HepG2 (cell line): ENCODE measurements around the gene NAXD. TPM values are rescaled to one million over a fixed set of nuclear protein-coding genes. Genes with fewer than 3 reads are reported as not detected.

Experiments used
- ATAC-seq: fragments of 200-7000 bp; cut with Tn5 transposase; 3 replicates; pipeline ENCODE4 v1.9.1; 2020; ENCODE audit warnings: mild to moderate bottlenecking, moderate library complexity
- BruUV-seq: library from RNA; stranded (reverse); fragments of 400-500 nt; replicated peaks from 2 replicates; lab custom pipeline; 2021; lab: Mats Ljungman, UMichigan
- CTCF ChIA-PET: fragments of 300-600 bp; formaldehyde crosslinking; extraction: SDS; loops from one replicate; lab custom pipeline; 2021; ENCODE audit warnings: low total read pairs, inconsistent platforms, low intra/inter-chr PET ratio; lab: Yijun Ruan, JAX
- POLR2A ChIA-PET: fragments of 350-600 bp; sonication (Branson Sonifier 250); formaldehyde crosslinking; loops from one replicate; lab custom pipeline; 2020; ENCODE audit warnings: antibody characterized with exemption, inconsistent platforms; lab: Yijun Ruan, JAX
- DNase-seq: peaks from one replicate; pipeline ENCODE4 v3.0.0-alpha.2; 2015; ENCODE audit warnings: low spot score
- FAIRE-seq: peaks from 3 replicates; lab custom pipeline; 2011; peaks lifted over from hg19 to GRCh38; lab: Jason Lieb, UNC
- H2AFZ ChIP-seq: one replicate; pipeline ENCODE4 v1.6.1; 2011; ENCODE audit warnings: low read length, inconsistent platforms
- H3K27ac ChIP-seq: fragments of 300-600 bp; 3 replicates; pipeline ENCODE4 v1.8.0; 2011; ENCODE audit warnings: mixed run types, mild to moderate bottlenecking, mixed read lengths, low read length, inconsistent platforms; ENCODE audit not compliant: insufficient read depth; ENCODE audit errors: extremely low read length
- H3K27me3 ChIP-seq, 2 experiments: fragments of 200-600 bp in 1 of 2; 2 replicates in 1 of 2; 3 replicates in 1 of 2; pipeline versions ENCODE4 v1.6.0 to v1.8.0; 2011; ENCODE audit warnings: low read length in 2 of 2, mild to moderate bottlenecking in 2 of 2, moderate library complexity in 2 of 2, inconsistent platforms in 1 of 2; ENCODE audit not compliant: insufficient read depth in 2 of 2, control insufficient read depth in 1 of 2
- H3K36me3 ChIP-seq, 2 experiments: fragments of 200-600 bp in 1 of 2; replicated peaks in 1 of 2; 2 replicates in 1 of 2; 3 replicates in 1 of 2; pipeline versions ENCODE4 v1.5.1 to v1.8.0; 2011; ENCODE audit warnings: low read length in 2 of 2, inconsistent platforms in 1 of 2; ENCODE audit not compliant: insufficient read depth in 2 of 2, control insufficient read depth in 1 of 2
- H3K4me1 ChIP-seq: 2 replicates; pipeline ENCODE4 v1.5.1; 2012; ENCODE audit warnings: low read length, inconsistent platforms; ENCODE audit not compliant: insufficient read depth
- H3K4me2 ChIP-seq: 2 replicates; pipeline ENCODE4 v1.6.0; 2011; ENCODE audit warnings: low read depth, low read length, inconsistent platforms
- H3K4me3 ChIP-seq, 3 experiments: fragments of 200-600 bp in 1 of 3; sonication (generic), shearing (Covaris generic) in 1 of 3; replicated peaks in 1 of 3; 2 replicates each; pipeline ENCODE4 v1.5.1; 2011 to 2016; ENCODE audit warnings: low read length in 3 of 3, inconsistent platforms in 2 of 3, low read depth in 2 of 3, mild to moderate bottlenecking in 2 of 3, control low read depth in 1 of 3, mixed read lengths in 1 of 3; ENCODE audit not compliant: insufficient read depth in 1 of 3
- H3K79me2 ChIP-seq: one replicate; pipeline ENCODE4 v1.6.1; 2011; ENCODE audit warnings: low read length, inconsistent platforms; ENCODE audit not compliant: insufficient read depth
- H3K9ac ChIP-seq: 2 replicates; pipeline ENCODE4 v1.6.0; 2011; ENCODE audit warnings: mild to moderate bottlenecking, low read depth, low read length, inconsistent platforms; ENCODE audit not compliant: insufficient read depth
- H3K9me3 ChIP-seq: 2 replicates; pipeline ENCODE4 v1.5.1; 2012; ENCODE audit warnings: mild to moderate bottlenecking, low read length
- H4K20me1 ChIP-seq: 2 replicates; pipeline ENCODE4 v1.6.0; 2011; ENCODE audit warnings: inconsistent platforms, mild to moderate bottlenecking, low read length, moderate library complexity; ENCODE audit not compliant: insufficient read depth
- AKAP8 ChIP-seq: sonication (generic); formaldehyde crosslinking; IDR thresholded peaks from 2 replicates; pipeline ENCODE4 v1.5.1; 2020; ENCODE audit warnings: mild to moderate bottlenecking, missing genetic modification reagents
- CREB1 ChIP-seq, 2 experiments: fragments of 450-650 bp in 1 of 2; IDR thresholded peaks; 2 replicates each; pipeline ENCODE4 v1.6.1; 2016 to 2017; ENCODE audit warnings: control low read depth in 1 of 2, mild to moderate bottlenecking in 1 of 2, missing compliant biosample characterization in 1 of 2, missing genetic modification characterization in 1 of 2
- FOXO4 ChIP-seq: sonication (generic); formaldehyde crosslinking; conservative IDR thresholded peaks from 2 replicates; pipeline ENCODE4 v1.8.1; 2023; ENCODE audit warnings: missing genetic modification reagents
- HBP1 ChIP-seq: IDR thresholded peaks from 2 replicates; pipeline ENCODE4 v1.6.1; 2016; ENCODE audit warnings: low read depth, control low read depth
- KDM1A ChIP-seq: IDR thresholded peaks from 2 replicates; pipeline ENCODE4 v1.6.1; 2016; ENCODE audit warnings: missing compliant biosample characterization
- MAFF ChIP-seq: IDR thresholded peaks from 2 replicates; pipeline ENCODE4 v1.6.1; 2011; ENCODE audit warnings: low read depth, low read length, improper control_type of control experiment
- MYNN ChIP-seq: sonication (generic); formaldehyde crosslinking; IDR thresholded peaks from 2 replicates; pipeline ENCODE4 v1.4.0; 2020; ENCODE audit warnings: mild to moderate bottlenecking, low read depth, missing genetic modification reagents
- NR3C1 ChIP-seq: sonication (generic); formaldehyde crosslinking; IDR thresholded peaks from 2 replicates; pipeline ENCODE4 v1.4.0; 2020; ENCODE audit warnings: missing genetic modification reagents
- PLRG1 ChIP-seq: fragments of 450-650 bp; conservative IDR thresholded peaks from 2 replicates; pipeline ENCODE4 v1.6.1; 2016
- PRDM15 ChIP-seq: sonication (generic); formaldehyde crosslinking; IDR thresholded peaks from 2 replicates; pipeline ENCODE4 v1.4.0; 2020; ENCODE audit warnings: missing genetic modification reagents
- RBM22 ChIP-seq: fragments of 200-400 bp; formaldehyde crosslinking; optimal IDR thresholded peaks from 2 replicates; pipeline ENCODE3; 2017; ENCODE audit warnings: mild to moderate bottlenecking, low read length, moderate library complexity
- ZNF205 ChIP-seq: IDR thresholded peaks from 2 replicates; pipeline ENCODE4 v1.6.1; 2018; ENCODE audit warnings: missing biosample characterization, missing genetic modification reagents
- ZNF24 ChIP-seq: fragments of 450-650 bp; IDR thresholded peaks from 2 replicates; pipeline ENCODE4 v1.6.1; 2017; ENCODE audit warnings: antibody characterized with exemption, mild to moderate bottlenecking
- ZNF550 ChIP-seq: sonication (generic); formaldehyde crosslinking; IDR thresholded peaks from 2 replicates; pipeline ENCODE4 v1.4.0; 2020; ENCODE audit warnings: mild to moderate bottlenecking, missing genetic modification reagents, borderline replicate concordance
- ZNF607 ChIP-seq: sonication (generic); formaldehyde crosslinking; IDR thresholded peaks from 2 replicates; pipeline ENCODE4 v1.5.1; 2020; ENCODE audit warnings: missing genetic modification reagents, mild to moderate bottlenecking, borderline replicate concordance
- ZNF749 ChIP-seq: sonication (generic); formaldehyde crosslinking; IDR thresholded peaks from 2 replicates; pipeline ENCODE4 v1.8.0; 2022; ENCODE audit warnings: mild to moderate bottlenecking, missing genetic modification reagents, moderate library complexity, borderline replicate concordance
- WGBS: methylation state at CpG from one replicate; pipeline ENCODE4 v1.1.6; 2017; ENCODE audit warnings: low lambda C conversion rate; 5-methylcytosine and 5-hydroxymethylcytosine counted together
- in situ Hi-C: cut with HindIII; loops from 2 replicates; pipeline ENCODE4 v1.10.0; 2017; ENCODE audit warnings: low pct_unique_long_range_greater_than_20kb; ENCODE audit not compliant: extremely low pct_ligation_motif_present
- intact Hi-C: fragments of 100-400 bp; cut with micrococcal nuclease; formaldehyde crosslinking; loops from one replicate; pipeline ENCODE4 v1.10.0; 2022; ENCODE audit not compliant: unreplicated experiment
- polyA plus RNA-seq, 8 experiments: library from polyadenylated mRNA; depleted of rRNA in 3 of 8; stranded (reverse) in 7 of 8; unstranded in 1 of 8; fragments of >200 nt; fragmentation: Illumina TruSeq in 4 of 8; extraction: Trizol in 4 of 8; gene quantifications; 2 replicates each; pipeline versions ENCODE4 v1.2.1 to v1.2.3, GENCODE V29; 2011 to 2016; ENCODE audit warnings: low read depth in 4 of 8, missing spikeins in 1 of 8, mixed read lengths in 1 of 8; ENCODE audit not compliant: insufficient read depth in 1 of 8
- total RNA-seq, 5 experiments: library from RNA; depleted of rRNA; stranded (reverse); fragments of >200 nt; fragmentation: Illumina TruSeq; extraction: Trizol; gene quantifications; 2 replicates each; pipeline ENCODE4 v1.2.3, GENCODE V29; 2016; ENCODE audit warnings: low read depth in 1 of 5

Gene NAXD
- total and polyA plus RNA-seq, 2 of the 13 experiments (the other 11 are each of a cell fraction or from before 2014, with no cell fraction given), result 19.0 to 23.2 TPM

- TF ChIP-seq ZNF749 (CRISPR knock-in tag) (no peak), CREB1 (IDR thresholded peaks at IDR 0.05) (no peak), CREB1 (CRISPR knock-in tag; IDR thresholded peaks at IDR 0.05) (no peak), FOXO4 (CRISPR knock-in tag) (no peak), ZNF24 (no peak), RBM22 (no peak), AKAP8 (CRISPR knock-in tag) (no peak), PLRG1 (no peak), ZNF607 (no peak), MAFF (peak; percentile 91)
- TF ChIP-seq, all 625 proteins: peak for 3
Measured at GRCh38 chr13:110597041-110597689, 18.2 kb upstream of the NAXD start (continued).

- CTCF ChIA-PET, result no interaction called here
- peak overlapping the region in 2 of 3 experiments; percentile 25 to 49; a peak in 4 of 6 replicates for H3K4me3 ChIP-seq
- H3K4me1 ChIP-seq, result peaks cover 33% of the 10 kb centered on the region
- no peaks in the 10 kb centered on the region for H3K27me3 ChIP-seq
- H3K9ac ChIP-seq, result no peak overlapping the region
- no peak overlapping the region for H3K27ac ChIP-seq
- no peaks in the 10 kb centered on the region for H3K79me2 ChIP-seq
- in situ Hi-C loops, result no loop called here
- H3K36me3 ChIP-seq, result no peaks in the 10 kb centered on the region
- intact Hi-C loops, result no loop called here
- WGBS, result 8% methylated on average over 10 of the region's 10 CpGs
- ATAC-seq, result peak; percentile 91
- H2AFZ ChIP-seq, result no peak overlapping the region
- DNase-seq, result no peak
- FAIRE-seq, result peak; percentile 77
- no TSS peak for BruUV-seq
- no peaks in the 10 kb centered on the region for H4K20me1 ChIP-seq
- POLR2A ChIA-PET, result interaction anchor here (0.6 to 2.4 kb wide), 2 partner anchors 15 to 84 kb away, joined by 3 to 10 read pairs; partner anchors contain the start of gene NAXD
- H3K9me3 ChIP-seq, result no peaks in the 10 kb centered on the region
- peak overlapping the region; percentile 70 for H3K4me2 ChIP-seq
- no peak for TF ChIP-seq MYNN
- TF ChIP-seq HBP1, result no peak
- no peak for TF ChIP-seq NR3C1 (CRISPR knock-in tag)
- no peak for TF ChIP-seq KDM1A
- peak; percentile 25; the same call in 1 of the 2 replicates for TF ChIP-seq MAFF
- TF ChIP-seq PRDM15, result peak; percentile 87; the same call in 1 of the 2 replicates
- TF ChIP-seq ZNF550 (CRISPR knock-in tag), result no peak
- TF ChIP-seq ZNF205 (CRISPR knock-in tag), result no peak
Measured at GRCh38 chr13:110600261-110600819, 15.0 kb upstream of the NAXD start.
